DOHH2 (cell line): ENCODE data around the gene PID1.

Experiments
- H3F3A ChIP-seq: fragments of 200-600 bp; sonication (generic), shearing (Covaris generic); 2 replicates; pipeline ENCODE4 v1.6.0; 2016; ENCODE audit warnings: antibody characterized with exemption, mild to moderate bottlenecking; ENCODE audit not compliant: control insufficient read depth, insufficient read depth
- H3K27ac ChIP-seq: fragments of 200-600 bp; sonication (generic); 2 replicates; pipeline ENCODE4 v1.5.1; 2014; ENCODE audit warnings: low read depth, mild to moderate bottlenecking, low read length, moderate library complexity
- H3K27me3 ChIP-seq: fragments of 200-600 bp; sonication (generic); 2 replicates; pipeline ENCODE4 v1.6.1; 2014; ENCODE audit warnings: mild to moderate bottlenecking, low read length, mixed read lengths; ENCODE audit not compliant: control insufficient read depth
- H3K36me3 ChIP-seq: fragments of 200-600 bp; sonication (generic); 2 replicates; pipeline ENCODE4 v1.6.1; 2014; ENCODE audit warnings: mild to moderate bottlenecking, low read length, moderate library complexity, mixed read lengths; ENCODE audit not compliant: control insufficient read depth
- H3K4me1 ChIP-seq: fragments of 200-600 bp; sonication (generic); 2 replicates; pipeline ENCODE4 v1.6.1; 2014; ENCODE audit warnings: mild to moderate bottlenecking, low read length, mixed read lengths; ENCODE audit not compliant: control insufficient read depth
- H3K4me2 ChIP-seq: fragments of 200-600 bp; sonication (generic); 2 replicates; pipeline ENCODE4 v1.6.0; 2014; ENCODE audit warnings: mild to moderate bottlenecking, low read length, moderate library complexity
- H3K4me3 ChIP-seq: fragments of 200-600 bp; sonication (generic); 2 replicates; pipeline ENCODE4 v1.5.1; 2014; ENCODE audit warnings: mild to moderate bottlenecking, low read length, mixed read lengths
- H3K79me2 ChIP-seq: fragments of 200-600 bp; sonication (generic); 2 replicates; pipeline ENCODE4 v1.6.1; 2014; ENCODE audit warnings: mild to moderate bottlenecking, low read length, mixed read lengths; ENCODE audit not compliant: control insufficient read depth
- H3K9me2 ChIP-seq: fragments of 200-600 bp; sonication (generic); replicated peaks from 2 replicates; pipeline ENCODE4 v1.6.1; 2014; ENCODE audit warnings: mild to moderate bottlenecking, low read length, mixed read lengths; ENCODE audit not compliant: control insufficient read depth
- H3K9me3 ChIP-seq: fragments of 200-600 bp; sonication (generic); 2 replicates; pipeline ENCODE4 v1.6.1; 2014; ENCODE audit warnings: antibody characterized with exemption, low read length, mixed read lengths; ENCODE audit not compliant: control insufficient read depth, insufficient read depth
- H4K20me1 ChIP-seq: fragments of 200-600 bp; sonication (generic); 2 replicates; pipeline ENCODE4 v1.6.0; 2014; ENCODE audit warnings: low read depth, mild to moderate bottlenecking, antibody characterized with exemption, low read length, moderate library complexity; ENCODE audit not compliant: control insufficient read depth, insufficient read depth
- CTCF ChIP-seq: fragments of 200-600 bp; sonication (generic); IDR thresholded peaks from one replicate; pipeline ENCODE4 v1.5.1; 2014; ENCODE audit warnings: antibody characterized with exemption, mild to moderate bottlenecking, low read depth, low read length; ENCODE audit not compliant: poor library complexity, severe bottlenecking
- EZH2phosphoT487 ChIP-seq: fragments of 200-600 bp; sonication (generic); IDR thresholded peaks from 2 replicates; pipeline ENCODE4 v1.6.1; 2017; ENCODE audit warnings: borderline replicate concordance, mild to moderate bottlenecking, antibody characterized with exemption, low read length, moderate library complexity, mixed read lengths

PID1 gene

GRCh38 chr2:229104974-229105387 is 166.1 kb downstream of the PID1 start:
- Histone ChIP-seq H3K36me3 (no peaks in the 10 kb centered on the region), H3K9me3 (no peaks in the 10 kb centered on the region; the same call in 1 of the 2 replicates), H4K20me1 (no peaks in the 10 kb centered on the region), H3K4me1 (no peaks in the 10 kb centered on the region), H3F3A (no peaks in the 10 kb centered on the region), H3K4me2 (no peak overlapping the region), H3K27me3 (no peaks in the 10 kb centered on the region), H3K9me2 (no peaks in the 10 kb centered on the region), H3K27ac (no peak overlapping the region), H3K79me2 (no peaks in the 10 kb centered on the region), H3K4me3 (no peak overlapping the region)
- TF ChIP-seq EZH2phosphoT487 = no peak
- TF ChIP-seq CTCF = no peak

GRCh38 chr2:229104025-229104424 is 167.1 kb downstream of the PID1 start:
- Histone ChIP-seq H3K9me2 (no peaks in the 10 kb centered on the region), H3K4me1 (peaks cover 5% of the 10 kb centered on the region), H3K27ac (no peak overlapping the region), H3K4me3 (no peak overlapping the region), H3K4me2 (no peak overlapping the region), H3F3A (no peaks in the 10 kb centered on the region), H4K20me1 (no peaks in the 10 kb centered on the region), H3K9me3 (no peaks in the 10 kb centered on the region; the same call in 1 of the 2 replicates), H3K36me3 (no peaks in the 10 kb centered on the region), H3K27me3 (no peaks in the 10 kb centered on the region), H3K79me2 (no peaks in the 10 kb centered on the region)
- TF ChIP-seq EZH2phosphoT487 = no peak

- TF ChIP-seq EZH2phosphoT487 (no peak), CTCF (no peak)
- H3K4me2 ChIP-seq = no peak overlapping the region
- peaks cover 5% of the 10 kb centered on the region for H3K4me1 ChIP-seq
- no peaks in the 10 kb centered on the region for H3K27me3 ChIP-seq
- H3F3A ChIP-seq = no peaks in the 10 kb centered on the region
- no peaks in the 10 kb centered on the region for H3K9me2 ChIP-seq
- H3K79me2 ChIP-seq = no peaks in the 10 kb centered on the region
- H3K36me3 ChIP-seq = no peaks in the 10 kb centered on the region
- no peak overlapping the region for H3K27ac ChIP-seq
- H3K4me3 ChIP-seq = no peak overlapping the region
- no peaks in the 10 kb centered on the region; the same call in 1 of the 2 replicates for H3K9me3 ChIP-seq
- H4K20me1 ChIP-seq = no peaks in the 10 kb centered on the region
Observed at GRCh38 chr2:229101314-229101713, 169.8 kb downstream of the PID1 start.

GRCh38 chr2:229099231-229099630 is 171.9 kb downstream of the PID1 start:
- Histone ChIP-seq H3F3A (no peaks in the 10 kb centered on the region), H3K9me2 (no peaks in the 10 kb centered on the region), H4K20me1 (no peaks in the 10 kb centered on the region), H3K27me3 (no peaks in the 10 kb centered on the region), H3K9me3 (no peaks in the 10 kb centered on the region; the same call in 1 of the 2 replicates), H3K4me3 (no peak overlapping the region), H3K4me2 (no peak overlapping the region), H3K4me1 (peaks cover 5% of the 10 kb centered on the region), H3K36me3 (no peaks in the 10 kb centered on the region), H3K79me2 (no peaks in the 10 kb centered on the region), H3K27ac (no peak overlapping the region)
- TF ChIP-seq EZH2phosphoT487 = no peak
